ENCODE results near the gene CPNE8.

The CPNE8 gene

DNA sequence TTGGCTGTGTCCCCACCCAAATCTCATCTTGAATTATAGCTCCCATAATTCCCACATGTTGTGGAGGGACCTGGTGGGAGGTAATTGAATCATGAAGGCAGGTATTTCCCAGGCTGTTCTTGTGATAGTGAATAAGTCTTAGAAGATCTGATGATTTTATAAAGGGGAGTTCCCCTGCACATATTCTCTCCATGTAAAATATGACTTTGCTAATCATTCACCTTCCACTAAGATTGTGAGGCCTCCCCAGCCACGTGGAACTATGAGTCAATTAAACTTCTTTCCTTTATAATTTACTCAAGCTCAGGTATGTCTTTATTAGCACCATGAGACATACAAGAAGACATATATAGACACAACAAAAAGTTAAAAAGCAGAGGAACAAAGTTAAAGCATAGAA lies 120.0 kb downstream of the CPNE8 start:
- TF ChIP-seq, protein P1, sequence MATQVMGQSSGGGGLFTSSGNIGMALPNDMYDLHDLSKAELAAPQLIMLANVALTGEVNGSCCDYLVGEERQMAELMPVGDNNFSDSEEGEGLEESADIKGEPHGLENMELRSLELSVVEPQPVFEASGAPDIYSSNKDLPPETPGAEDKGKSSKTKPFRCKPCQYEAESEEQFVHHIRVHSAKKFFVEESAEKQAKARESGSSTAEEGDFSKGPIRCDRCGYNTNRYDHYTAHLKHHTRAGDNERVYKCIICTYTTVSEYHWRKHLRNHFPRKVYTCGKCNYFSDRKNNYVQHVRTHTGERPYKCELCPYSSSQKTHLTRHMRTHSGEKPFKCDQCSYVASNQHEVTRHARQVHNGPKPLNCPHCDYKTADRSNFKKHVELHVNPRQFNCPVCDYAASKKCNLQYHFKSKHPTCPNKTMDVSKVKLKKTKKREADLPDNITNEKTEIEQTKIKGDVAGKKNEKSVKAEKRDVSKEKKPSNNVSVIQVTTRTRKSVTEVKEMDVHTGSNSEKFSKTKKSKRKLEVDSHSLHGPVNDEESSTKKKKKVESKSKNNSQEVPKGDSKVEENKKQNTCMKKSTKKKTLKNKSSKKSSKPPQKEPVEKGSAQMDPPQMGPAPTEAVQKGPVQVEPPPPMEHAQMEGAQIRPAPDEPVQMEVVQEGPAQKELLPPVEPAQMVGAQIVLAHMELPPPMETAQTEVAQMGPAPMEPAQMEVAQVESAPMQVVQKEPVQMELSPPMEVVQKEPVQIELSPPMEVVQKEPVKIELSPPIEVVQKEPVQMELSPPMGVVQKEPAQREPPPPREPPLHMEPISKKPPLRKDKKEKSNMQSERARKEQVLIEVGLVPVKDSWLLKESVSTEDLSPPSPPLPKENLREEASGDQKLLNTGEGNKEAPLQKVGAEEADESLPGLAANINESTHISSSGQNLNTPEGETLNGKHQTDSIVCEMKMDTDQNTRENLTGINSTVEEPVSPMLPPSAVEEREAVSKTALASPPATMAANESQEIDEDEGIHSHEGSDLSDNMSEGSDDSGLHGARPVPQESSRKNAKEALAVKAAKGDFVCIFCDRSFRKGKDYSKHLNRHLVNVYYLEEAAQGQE (IDR thresholded peaks at IDR 0.05; ENCODE audit: insufficient replicate concordance, low read depth), result no peak
- TF ChIP-seq POLR2AphosphoS5 (IDR thresholded peaks at IDR 0.05; ENCODE audit: low read depth) (no peak), SPI1 (IDR thresholded peaks at IDR 0.05; ENCODE audit: borderline replicate concordance, low read depth) (no peak), GABPA (IDR thresholded peaks at IDR 0.05; ENCODE audit: low read depth) (no peak)
- TF ChIP-seq, protein P2, sequence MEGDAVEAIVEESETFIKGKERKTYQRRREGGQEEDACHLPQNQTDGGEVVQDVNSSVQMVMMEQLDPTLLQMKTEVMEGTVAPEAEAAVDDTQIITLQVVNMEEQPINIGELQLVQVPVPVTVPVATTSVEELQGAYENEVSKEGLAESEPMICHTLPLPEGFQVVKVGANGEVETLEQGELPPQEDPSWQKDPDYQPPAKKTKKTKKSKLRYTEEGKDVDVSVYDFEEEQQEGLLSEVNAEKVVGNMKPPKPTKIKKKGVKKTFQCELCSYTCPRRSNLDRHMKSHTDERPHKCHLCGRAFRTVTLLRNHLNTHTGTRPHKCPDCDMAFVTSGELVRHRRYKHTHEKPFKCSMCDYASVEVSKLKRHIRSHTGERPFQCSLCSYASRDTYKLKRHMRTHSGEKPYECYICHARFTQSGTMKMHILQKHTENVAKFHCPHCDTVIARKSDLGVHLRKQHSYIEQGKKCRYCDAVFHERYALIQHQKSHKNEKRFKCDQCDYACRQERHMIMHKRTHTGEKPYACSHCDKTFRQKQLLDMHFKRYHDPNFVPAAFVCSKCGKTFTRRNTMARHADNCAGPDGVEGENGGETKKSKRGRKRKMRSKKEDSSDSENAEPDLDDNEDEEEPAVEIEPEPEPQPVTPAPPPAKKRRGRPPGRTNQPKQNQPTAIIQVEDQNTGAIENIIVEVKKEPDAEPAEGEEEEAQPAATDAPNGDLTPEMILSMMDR (IDR thresholded peaks at IDR 0.05; ENCODE audit: insufficient read depth, low read length), result no peak
- no peak for DNase-seq (ENCODE audit: low read depth in 1 of 2, low spot score in 1 of 2)
- Histone ChIP-seq H3K27ac (replicated peaks) (no peak overlapping the region), H3K4me3 (replicated peaks; ENCODE audit: insufficient read depth, low read length) (no peak overlapping the region), H3K27me3 (ENCODE audit: insufficient read depth, poor library complexity, severe bottlenecking) (no peaks in the 10 kb centered on the region)

DNA sequence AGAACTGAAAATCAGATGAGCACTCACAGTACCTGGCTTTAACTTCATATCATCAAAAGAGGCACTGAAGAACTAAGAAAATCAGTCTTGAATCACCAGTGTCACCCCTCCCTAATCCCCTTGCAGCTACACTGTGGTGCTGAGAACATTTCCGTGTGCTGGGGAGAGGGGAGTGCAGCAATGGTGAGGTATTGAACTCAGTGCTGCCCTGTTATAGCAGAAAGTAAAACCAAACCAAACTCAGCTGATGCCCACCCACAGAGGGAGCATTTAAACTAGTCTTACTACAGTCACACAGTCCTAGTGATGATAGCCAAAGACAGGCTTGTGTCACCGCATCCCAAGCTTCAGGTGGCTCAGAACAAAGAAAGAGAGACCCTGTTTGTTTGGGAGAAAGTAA lies 122.1 kb downstream of the CPNE8 start:
- H3K27me3 ChIP-seq (ENCODE audit: insufficient read depth, poor library complexity, severe bottlenecking), result no peaks in the 10 kb centered on the region
- TF ChIP-seq, protein P1 (IDR thresholded peaks at IDR 0.05; ENCODE audit: insufficient replicate concordance, low read depth), result no peak
- TF ChIP-seq, protein P2 (IDR thresholded peaks at IDR 0.05; ENCODE audit: insufficient read depth, low read length), result no peak
- TF ChIP-seq SPI1 (IDR thresholded peaks at IDR 0.05; ENCODE audit: borderline replicate concordance, low read depth), result no peak
- TF ChIP-seq POLR2AphosphoS5 (IDR thresholded peaks at IDR 0.05; ENCODE audit: low read depth), result no peak
- no peak for TF ChIP-seq GABPA (IDR thresholded peaks at IDR 0.05; ENCODE audit: low read depth)
- no peak overlapping the region for H3K4me3 ChIP-seq (replicated peaks; ENCODE audit: insufficient read depth, low read length)
- DNase-seq (ENCODE audit: low read depth in 1 of 2, low spot score in 1 of 2), result no peak
- no peak overlapping the region for H3K27ac ChIP-seq (replicated peaks)

DNA sequence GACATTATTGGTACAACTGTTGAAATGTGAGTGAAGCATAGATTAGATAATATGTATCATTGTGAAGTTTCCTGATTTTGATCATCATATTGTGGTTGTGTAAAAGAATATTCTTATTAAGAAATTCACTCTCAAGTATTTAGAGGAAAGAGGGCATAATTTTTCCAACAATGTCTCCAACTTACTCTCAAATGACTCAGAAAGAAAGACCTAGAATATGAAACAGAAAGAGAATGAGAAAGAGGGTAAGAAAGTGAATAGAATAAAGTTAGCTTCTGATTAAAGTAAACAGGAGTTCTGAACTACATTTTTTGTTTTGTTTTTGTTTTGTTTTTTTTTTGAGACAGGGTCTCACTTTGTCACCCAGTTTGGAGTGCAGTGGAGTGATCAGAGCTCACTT lies 123.0 kb downstream of the CPNE8 start:
- Histone ChIP-seq H3K27me3 (ENCODE audit: insufficient read depth, poor library complexity, severe bottlenecking) (no peaks in the 10 kb centered on the region), H3K4me3 (replicated peaks; ENCODE audit: insufficient read depth, low read length) (no peak overlapping the region), H3K27ac (replicated peaks) (no peak overlapping the region)
- DNase-seq (ENCODE audit: low read depth in 1 of 2, low spot score in 1 of 2), result no peak
- TF ChIP-seq, protein P1 (IDR thresholded peaks at IDR 0.05; ENCODE audit: insufficient replicate concordance, low read depth), result no peak
- no peak for TF ChIP-seq GABPA (IDR thresholded peaks at IDR 0.05; ENCODE audit: low read depth)
- TF ChIP-seq POLR2AphosphoS5 (IDR thresholded peaks at IDR 0.05; ENCODE audit: low read depth), result no peak
- TF ChIP-seq SPI1 (IDR thresholded peaks at IDR 0.05; ENCODE audit: borderline replicate concordance, low read depth), result no peak
- TF ChIP-seq, protein P2 (IDR thresholded peaks at IDR 0.05; ENCODE audit: insufficient read depth, low read length), result no peak

Data from HL-60 (cell line).